Measurements from ENCODE around the gene CCND2. TPM values are rescaled to one million over a fixed set of nuclear protein-coding genes. Genes with fewer than 3 reads are reported as not detected.

Gene CCND2
- total and polyA plus RNA-seq, 9 of the 15 experiments (the other 6 are each of a cell fraction or from before 2014, with no cell fraction given), result 13.6 to 99.3 (median 39.6) TPM

DNA sequence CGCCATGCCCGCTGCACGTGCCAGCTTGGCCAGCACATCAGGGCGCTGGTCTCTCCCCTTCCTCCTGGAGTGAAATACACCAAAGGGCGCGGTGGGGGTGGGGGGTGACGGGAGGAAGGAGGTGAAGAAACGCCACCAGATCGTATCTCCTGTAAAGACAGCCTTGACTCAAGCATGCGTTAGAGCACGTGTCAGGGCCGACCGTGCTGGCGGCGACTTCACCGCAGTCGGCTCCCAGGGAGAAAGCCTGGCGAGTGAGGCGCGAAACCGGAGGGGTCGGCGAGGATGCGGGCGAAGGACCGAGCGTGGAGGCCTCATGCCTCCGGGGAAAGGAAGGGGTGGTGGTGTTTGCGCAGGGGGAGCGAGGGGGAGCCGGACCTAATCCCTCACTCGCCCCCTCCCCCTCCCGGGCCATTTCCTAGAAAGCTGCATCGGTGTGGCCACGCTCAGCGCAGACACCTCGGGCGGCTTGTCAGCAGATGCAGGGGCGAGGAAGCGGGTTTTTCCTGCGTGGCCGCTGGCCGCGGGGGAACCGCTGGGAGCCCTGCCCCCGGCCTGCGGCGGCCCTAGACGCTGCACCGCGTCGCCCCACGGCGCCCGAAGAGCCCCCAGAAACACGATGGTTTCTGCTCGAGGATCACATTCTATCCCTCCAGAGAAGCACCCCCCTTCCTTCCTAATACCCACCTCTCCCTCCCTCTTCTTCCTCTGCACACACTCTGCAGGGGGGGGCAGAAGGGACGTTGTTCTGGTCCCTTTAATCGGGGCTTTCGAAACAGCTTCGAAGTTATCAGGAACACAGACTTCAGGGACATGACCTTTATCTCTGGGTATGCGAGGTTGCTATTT is 914 bp upstream of the CCND2 start (continued):
- TF ChIP-seq, protein P1, sequence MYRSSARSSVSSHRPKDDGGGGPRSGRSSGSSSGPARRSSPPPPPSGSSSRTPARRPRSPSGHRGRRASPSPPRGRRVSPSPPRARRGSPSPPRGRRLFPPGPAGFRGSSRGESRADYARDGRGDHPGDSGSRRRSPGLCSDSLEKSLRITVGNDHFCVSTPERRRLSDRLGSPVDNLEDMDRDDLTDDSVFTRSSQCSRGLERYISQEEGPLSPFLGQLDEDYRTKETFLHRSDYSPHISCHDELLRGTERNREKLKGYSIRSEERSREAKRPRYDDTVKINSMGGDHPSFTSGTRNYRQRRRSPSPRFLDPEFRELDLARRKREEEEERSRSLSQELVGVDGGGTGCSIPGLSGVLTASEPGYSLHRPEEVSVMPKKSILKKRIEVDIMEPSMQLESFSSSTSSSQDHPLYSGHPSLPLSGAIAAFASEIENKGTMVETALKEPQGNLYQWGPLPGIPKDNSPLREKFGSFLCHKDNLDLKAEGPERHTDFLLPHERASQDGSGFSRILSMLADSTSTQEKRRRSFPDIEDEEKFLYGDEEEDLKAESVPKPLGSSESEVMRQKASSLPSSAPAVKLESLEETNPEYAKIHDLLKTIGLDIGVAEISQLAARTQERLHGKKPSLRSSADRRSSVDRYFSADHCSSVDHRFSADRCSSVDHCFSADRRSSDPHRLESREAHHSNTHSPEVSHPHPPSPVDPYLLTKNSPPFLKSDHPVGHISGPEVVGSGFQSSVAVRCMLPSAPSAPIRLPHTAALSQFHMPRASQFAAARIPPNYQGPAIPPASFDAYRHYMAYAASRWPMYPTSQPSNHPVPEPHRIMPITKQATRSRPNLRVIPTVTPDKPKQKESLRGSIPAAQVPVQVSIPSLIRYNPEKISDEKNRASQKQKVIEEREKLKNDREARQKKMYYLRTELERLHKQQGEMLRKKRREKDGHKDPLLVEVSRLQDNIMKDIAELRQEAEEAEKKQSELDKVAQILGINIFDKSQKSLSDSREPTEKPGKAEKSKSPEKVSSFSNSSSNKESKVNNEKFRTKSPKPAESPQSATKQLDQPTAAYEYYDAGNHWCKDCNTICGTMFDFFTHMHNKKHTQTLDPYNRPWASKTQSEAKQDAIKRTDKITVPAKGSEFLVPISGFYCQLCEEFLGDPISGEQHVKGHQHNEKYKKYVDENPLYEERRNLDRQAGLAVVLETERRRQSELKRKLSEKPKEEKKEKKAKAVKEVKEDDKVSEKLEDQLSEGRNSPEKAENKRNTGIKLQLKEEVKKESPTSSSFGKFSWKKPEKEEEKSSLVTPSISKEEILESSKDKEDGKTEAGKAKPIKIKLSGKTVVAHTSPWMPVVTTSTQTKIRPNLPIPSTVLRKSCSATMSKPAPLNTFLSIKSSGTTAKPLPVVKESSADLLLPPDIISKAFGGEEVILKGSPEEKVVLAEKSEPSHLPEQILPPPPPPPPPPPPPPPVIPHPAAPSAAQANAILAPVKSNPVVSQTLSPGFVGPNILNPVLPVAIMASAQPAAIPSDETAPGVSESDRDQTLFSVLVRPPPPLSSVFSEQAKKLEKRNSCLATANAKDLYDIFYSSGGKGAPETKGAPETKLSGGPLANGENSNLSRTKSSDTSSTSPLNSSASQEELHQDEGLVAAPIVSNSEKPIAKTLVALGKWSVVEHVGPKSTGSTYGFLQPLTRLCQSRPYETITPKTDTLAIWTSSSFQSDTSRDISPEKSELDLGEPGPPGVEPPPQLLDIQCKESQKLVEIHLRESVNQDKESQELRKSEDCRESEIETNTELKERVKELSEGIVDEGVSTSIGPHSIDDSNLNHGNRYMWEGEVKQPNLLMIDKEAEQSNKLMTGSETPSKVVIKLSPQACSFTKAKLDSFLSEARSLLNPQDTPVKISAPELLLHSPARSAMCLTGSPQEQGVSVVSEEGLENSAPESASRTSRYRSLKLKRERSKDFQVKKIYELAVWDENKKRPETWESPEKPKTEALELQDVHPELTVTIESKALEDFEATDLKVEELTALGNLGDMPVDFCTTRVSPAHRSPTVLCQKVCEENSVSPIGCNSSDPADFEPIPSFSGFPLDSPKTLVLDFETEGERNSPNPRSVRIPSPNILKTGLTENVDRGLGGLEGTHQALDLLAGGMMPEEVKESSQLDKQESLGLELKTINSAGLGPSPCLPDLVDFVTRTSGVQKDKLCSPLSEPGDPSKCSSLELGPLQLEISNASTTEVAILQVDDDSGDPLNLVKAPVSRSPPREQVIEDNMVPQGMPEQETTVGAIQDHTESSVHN (IDR thresholded peaks at IDR 0.05; ENCODE audit: borderline replicate concordance in 1 of 2, low read depth in 1 of 2), result 0 out of 4 replicates have a peak, but pooled peaks of 1 of the 2 experiments have one; percentile 34
- peak; percentile 85 for TF ChIP-seq BCOR (IDR thresholded peaks at IDR 0.05)
- TF ChIP-seq ETV1 (tag; conservative IDR thresholded peaks at IDR 0.05; ENCODE audit: low read depth), result peak; percentile 39; the same call in 1 of the 2 replicates
- TF ChIP-seq, protein P2, sequence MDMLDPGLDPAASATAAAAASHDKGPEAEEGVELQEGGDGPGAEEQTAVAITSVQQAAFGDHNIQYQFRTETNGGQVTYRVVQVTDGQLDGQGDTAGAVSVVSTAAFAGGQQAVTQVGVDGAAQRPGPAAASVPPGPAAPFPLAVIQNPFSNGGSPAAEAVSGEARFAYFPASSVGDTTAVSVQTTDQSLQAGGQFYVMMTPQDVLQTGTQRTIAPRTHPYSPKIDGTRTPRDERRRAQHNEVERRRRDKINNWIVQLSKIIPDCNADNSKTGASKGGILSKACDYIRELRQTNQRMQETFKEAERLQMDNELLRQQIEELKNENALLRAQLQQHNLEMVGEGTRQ (CRISPR knock-in tag; IDR thresholded peaks at IDR 0.05), result peak; percentile 36; the same call in 1 of the 2 replicates
- TF ChIP-seq FIP1L1 (IDR thresholded peaks at IDR 0.05; ENCODE audit: low read depth, low read length, poor library complexity, severe bottlenecking), result peak; percentile 71
- peak; percentile 52; the same call in 1 of the 2 replicates for TF ChIP-seq STAT5A (IDR thresholded peaks at IDR 0.05; ENCODE audit: borderline replicate concordance, low read length)
- peak; percentile 15; the same call in 1 of the 2 replicates for TF ChIP-seq RB1 (IDR thresholded peaks at IDR 0.05; ENCODE audit: low read depth)
- TF ChIP-seq RNF2 (IDR thresholded peaks at IDR 0.05), result peak; percentile 77
- TF ChIP-seq NFRKB (IDR thresholded peaks at IDR 0.05; ENCODE audit: low read depth), result peak; percentile 56; the same call in 1 of the 2 replicates
- TF ChIP-seq, protein P3, sequence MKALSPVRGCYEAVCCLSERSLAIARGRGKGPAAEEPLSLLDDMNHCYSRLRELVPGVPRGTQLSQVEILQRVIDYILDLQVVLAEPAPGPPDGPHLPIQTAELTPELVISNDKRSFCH (CRISPR knock-in tag; IDR thresholded peaks at IDR 0.05), result no peak
- TF ChIP-seq, protein P3 (tag; IDR thresholded peaks at IDR 0.05), result peak; percentile 65; the same call in 1 of the 2 replicates
- TF ChIP-seq, protein P4, sequence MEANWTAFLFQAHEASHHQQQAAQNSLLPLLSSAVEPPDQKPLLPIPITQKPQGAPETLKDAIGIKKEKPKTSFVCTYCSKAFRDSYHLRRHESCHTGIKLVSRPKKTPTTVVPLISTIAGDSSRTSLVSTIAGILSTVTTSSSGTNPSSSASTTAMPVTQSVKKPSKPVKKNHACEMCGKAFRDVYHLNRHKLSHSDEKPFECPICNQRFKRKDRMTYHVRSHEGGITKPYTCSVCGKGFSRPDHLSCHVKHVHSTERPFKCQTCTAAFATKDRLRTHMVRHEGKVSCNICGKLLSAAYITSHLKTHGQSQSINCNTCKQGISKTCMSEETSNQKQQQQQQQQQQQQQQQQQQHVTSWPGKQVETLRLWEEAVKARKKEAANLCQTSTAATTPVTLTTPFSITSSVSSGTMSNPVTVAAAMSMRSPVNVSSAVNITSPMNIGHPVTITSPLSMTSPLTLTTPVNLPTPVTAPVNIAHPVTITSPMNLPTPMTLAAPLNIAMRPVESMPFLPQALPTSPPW (CRISPR knock-in tag; IDR thresholded peaks at IDR 0.05), result no peak; the same call in none of the 2 replicates

Measured in K562 (cell line).